ENCODE results near the gene UPF1.

UPF1 gene

GRCh38 chr19:18847549-18848463 lies 16.0 kb downstream of the UPF1 start:
- H3K27ac ChIP-seq (ENCODE audit: extremely low read depth, low read depth, low read length): no peak overlapping the region
- TF ChIP-seq GLI2 (tag by site-specific recombination; IDR thresholded peaks at IDR 0.05; ENCODE audit: borderline replicate concordance, low read depth): no peak
- TF ChIP-seq ZNF18 (tag by site-specific recombination; IDR thresholded peaks at IDR 0.05): no peak
- no peak for TF ChIP-seq REPIN1 (tag by site-specific recombination; IDR thresholded peaks at IDR 0.05; ENCODE audit: low read depth)
- no peak for TF ChIP-seq ZEB2 (tag by site-specific recombination; IDR thresholded peaks at IDR 0.05)
- no peak for TF ChIP-seq ZNF513 (tag by site-specific recombination; IDR thresholded peaks at IDR 0.05)
- TF ChIP-seq AEBP2 (tag by site-specific recombination; IDR thresholded peaks at IDR 0.05; ENCODE audit: borderline replicate concordance): no peak
- no peak for TF ChIP-seq ZBTB48 (tag by site-specific recombination; IDR thresholded peaks at IDR 0.05)
- no peak for TF ChIP-seq REST (tag by site-specific recombination; IDR thresholded peaks at IDR 0.05)
- no peak for TF ChIP-seq EGR2 (tag by site-specific recombination; IDR thresholded peaks at IDR 0.05; ENCODE audit: low read depth)
- TF ChIP-seq YY1 (tag by site-specific recombination; IDR thresholded peaks at IDR 0.05): no peak
- TF ChIP-seq ZBTB21 (tag by site-specific recombination; IDR thresholded peaks at IDR 0.05): no peak
- TF ChIP-seq ZSCAN23 (tag by site-specific recombination; IDR thresholded peaks at IDR 0.05): no peak
- TF ChIP-seq HIC1 (tag by site-specific recombination; IDR thresholded peaks at IDR 0.05): no peak
- TF ChIP-seq ZSCAN5A (tag by site-specific recombination; IDR thresholded peaks at IDR 0.05): no peak
- H3K9me3 ChIP-seq (ENCODE audit: control insufficient read depth, insufficient read depth, low read depth, low read length): no peaks in the 10 kb centered on the region
- peaks cover 4 to 73% of the 10 kb centered on the region in 2 experiments; a peak in 1 of 3 replicates for H3K36me3 ChIP-seq (ENCODE audit: control insufficient read depth in 2 of 2, insufficient read depth in 1 of 2, low read length in 2 of 2)
- POLR2A ChIA-PET: interaction anchor here (0.6 to 2.1 kb wide), 3 partner anchors 13 to 43 kb away, joined by 3 to 7 read pairs (median 3); partner anchors contain the start of gene UPF1
- no peak overlapping the region for H3K4me3 ChIP-seq (ENCODE audit: low read depth, low read length)
- no peaks in the 10 kb centered on the region; the same call in 1 of the 2 replicates for H3K4me1 ChIP-seq (ENCODE audit: control insufficient read depth, insufficient read depth, low read length)
- CTCF ChIA-PET: interaction anchor here (0.7 to 3.9 kb wide), 38 partner anchors 8 to 519 kb away, joined by 3 to 69 read pairs (median 4); partner anchors contain the start of genes COMP, COPE, CRLF1 and DDX49

Data from HEK293 (cell line).